ENCODE measurements around the gene CASP8. TPM values are rescaled to one million over a fixed set of nuclear protein-coding genes. Genes with fewer than 3 reads are reported as not detected.
A peak's percentile ranks its signal among the peaks of the same experiment; 100 is the strongest.

Gene CASP8
- total RNA-seq, 1 experiment from 2014 or later = 32.8 TPM

DNA sequence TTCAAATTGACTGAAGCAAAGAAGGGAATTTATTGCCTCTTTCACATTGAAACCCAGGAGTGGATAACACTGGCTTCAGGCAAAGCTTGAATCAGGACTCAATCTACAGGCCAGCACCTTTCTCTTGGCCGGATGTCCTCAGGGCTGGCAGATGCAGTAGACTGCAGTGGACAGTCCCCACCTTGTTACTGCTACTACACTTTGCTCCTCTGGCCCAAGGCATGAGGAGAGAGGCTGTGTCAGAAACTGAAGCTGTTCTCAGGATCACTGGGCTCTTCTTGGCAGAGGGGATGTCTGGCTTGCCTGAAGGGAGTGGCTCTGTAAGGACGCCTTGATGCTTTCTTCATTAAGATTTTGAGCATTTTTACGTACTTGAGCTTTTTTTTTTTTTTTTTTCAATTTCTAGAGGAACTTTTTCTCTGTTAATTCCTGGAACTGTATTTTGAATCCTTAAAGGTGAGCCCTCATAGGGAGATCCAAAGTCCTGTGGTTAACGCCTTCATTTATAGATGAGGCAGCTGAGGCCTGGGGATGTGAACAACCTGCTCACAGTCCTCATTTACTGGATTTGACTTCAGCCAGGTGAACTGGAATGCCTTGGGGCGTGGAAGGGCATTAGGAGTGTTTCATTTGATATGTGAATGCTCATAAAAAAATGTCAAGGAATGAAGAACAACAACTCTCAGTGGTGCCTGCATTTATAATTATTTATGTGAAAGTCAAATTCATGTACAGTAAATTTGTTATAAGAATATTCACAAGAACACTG lies 40.8 kb upstream of the CASP8 start:
- intact Hi-C loops (cut with micrococcal nuclease) = no loop called here
- Mint-ChIP-seq H3K27me3 (ENCODE audit: insufficient read depth, unreplicated experiment) (no peaks in the 10 kb centered on the region), H3K4me3 (ENCODE audit: unreplicated experiment) (no peak overlapping the region), H3K4me1 (ENCODE audit: insufficient read depth, unreplicated experiment) (no peaks in the 10 kb centered on the region), H3K27ac (ENCODE audit: low read depth, unreplicated experiment) (no peak overlapping the region), H3K36me3 (ENCODE audit: insufficient read depth, unreplicated experiment) (peaks cover 5% of the 10 kb centered on the region), H3K9me3 (ENCODE audit: unreplicated experiment) (no peaks in the 10 kb centered on the region)
- ChIA-PET POLR2A (interaction anchor here (0.5 to 2.0 kb wide), 11 partner anchors 9 to 61 kb away, joined by 3 to 10 read pairs (median 4); no protein-coding TSS in a partner anchor), CTCF (interaction anchor here (0.5 to 6.0 kb wide), 3 partner anchors 13 to 313 kb away, joined by 3 to 56 read pairs (median 3); no protein-coding TSS in a partner anchor)
- TF ChIP-seq, protein P1, sequence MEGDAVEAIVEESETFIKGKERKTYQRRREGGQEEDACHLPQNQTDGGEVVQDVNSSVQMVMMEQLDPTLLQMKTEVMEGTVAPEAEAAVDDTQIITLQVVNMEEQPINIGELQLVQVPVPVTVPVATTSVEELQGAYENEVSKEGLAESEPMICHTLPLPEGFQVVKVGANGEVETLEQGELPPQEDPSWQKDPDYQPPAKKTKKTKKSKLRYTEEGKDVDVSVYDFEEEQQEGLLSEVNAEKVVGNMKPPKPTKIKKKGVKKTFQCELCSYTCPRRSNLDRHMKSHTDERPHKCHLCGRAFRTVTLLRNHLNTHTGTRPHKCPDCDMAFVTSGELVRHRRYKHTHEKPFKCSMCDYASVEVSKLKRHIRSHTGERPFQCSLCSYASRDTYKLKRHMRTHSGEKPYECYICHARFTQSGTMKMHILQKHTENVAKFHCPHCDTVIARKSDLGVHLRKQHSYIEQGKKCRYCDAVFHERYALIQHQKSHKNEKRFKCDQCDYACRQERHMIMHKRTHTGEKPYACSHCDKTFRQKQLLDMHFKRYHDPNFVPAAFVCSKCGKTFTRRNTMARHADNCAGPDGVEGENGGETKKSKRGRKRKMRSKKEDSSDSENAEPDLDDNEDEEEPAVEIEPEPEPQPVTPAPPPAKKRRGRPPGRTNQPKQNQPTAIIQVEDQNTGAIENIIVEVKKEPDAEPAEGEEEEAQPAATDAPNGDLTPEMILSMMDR (IDR thresholded peaks at IDR 0.05; ENCODE audit: unreplicated experiment) = no peak
- DNase-seq (ENCODE audit: unreplicated experiment) = no peak
- BruUV-seq (replicated peaks) = no TSS peak

DNA sequence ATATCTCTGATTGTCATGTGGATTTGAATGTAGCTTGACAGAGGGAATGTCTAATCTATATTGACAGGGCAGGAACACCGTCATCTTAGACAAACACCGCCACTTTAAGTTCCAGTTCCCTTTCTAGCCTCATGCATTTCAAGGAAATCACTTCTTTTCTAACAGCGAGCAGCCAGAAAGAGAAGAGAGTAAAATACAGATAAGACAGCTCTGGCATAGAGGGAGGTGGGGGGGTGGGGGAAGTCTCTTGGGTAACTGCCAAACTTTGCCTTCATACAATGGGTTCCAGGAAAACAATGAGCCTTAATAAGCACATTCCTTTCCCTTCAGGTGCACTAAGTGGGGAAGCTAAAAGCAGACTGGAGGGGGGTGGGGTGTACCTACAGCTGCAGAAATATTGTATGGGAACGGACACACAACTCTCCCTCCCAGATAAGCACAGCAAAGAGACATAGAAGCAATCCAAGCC lies 40.2 kb upstream of the CASP8 start:
- intact Hi-C loops (cut with micrococcal nuclease) = no loop called here
- Mint-ChIP-seq H3K27me3 (ENCODE audit: insufficient read depth, unreplicated experiment) (no peaks in the 10 kb centered on the region), H3K36me3 (ENCODE audit: insufficient read depth, unreplicated experiment) (peaks cover 5% of the 10 kb centered on the region), H3K9me3 (ENCODE audit: unreplicated experiment) (no peaks in the 10 kb centered on the region), H3K4me3 (ENCODE audit: unreplicated experiment) (no peak overlapping the region), H3K4me1 (ENCODE audit: insufficient read depth, unreplicated experiment) (no peaks in the 10 kb centered on the region), H3K27ac (ENCODE audit: low read depth, unreplicated experiment) (no peak overlapping the region)
- CTCF ChIA-PET = interaction anchor here (1.1 to 6.0 kb wide), 2 partner anchors 9 to 13 kb away, joined by 3 to 56 read pairs; no protein-coding TSS in a partner anchor
- peak; percentile 61 for DNase-seq (ENCODE audit: unreplicated experiment)
- TF ChIP-seq, protein P1 (IDR thresholded peaks at IDR 0.05; ENCODE audit: unreplicated experiment) = no peak
- POLR2A ChIA-PET = interaction anchor here (0.6 to 2.0 kb wide), 12 partner anchors 9 to 151 kb away, joined by 3 to 10 read pairs (median 4); no protein-coding TSS in a partner anchor
- no TSS peak for BruUV-seq (replicated peaks)

DNA sequence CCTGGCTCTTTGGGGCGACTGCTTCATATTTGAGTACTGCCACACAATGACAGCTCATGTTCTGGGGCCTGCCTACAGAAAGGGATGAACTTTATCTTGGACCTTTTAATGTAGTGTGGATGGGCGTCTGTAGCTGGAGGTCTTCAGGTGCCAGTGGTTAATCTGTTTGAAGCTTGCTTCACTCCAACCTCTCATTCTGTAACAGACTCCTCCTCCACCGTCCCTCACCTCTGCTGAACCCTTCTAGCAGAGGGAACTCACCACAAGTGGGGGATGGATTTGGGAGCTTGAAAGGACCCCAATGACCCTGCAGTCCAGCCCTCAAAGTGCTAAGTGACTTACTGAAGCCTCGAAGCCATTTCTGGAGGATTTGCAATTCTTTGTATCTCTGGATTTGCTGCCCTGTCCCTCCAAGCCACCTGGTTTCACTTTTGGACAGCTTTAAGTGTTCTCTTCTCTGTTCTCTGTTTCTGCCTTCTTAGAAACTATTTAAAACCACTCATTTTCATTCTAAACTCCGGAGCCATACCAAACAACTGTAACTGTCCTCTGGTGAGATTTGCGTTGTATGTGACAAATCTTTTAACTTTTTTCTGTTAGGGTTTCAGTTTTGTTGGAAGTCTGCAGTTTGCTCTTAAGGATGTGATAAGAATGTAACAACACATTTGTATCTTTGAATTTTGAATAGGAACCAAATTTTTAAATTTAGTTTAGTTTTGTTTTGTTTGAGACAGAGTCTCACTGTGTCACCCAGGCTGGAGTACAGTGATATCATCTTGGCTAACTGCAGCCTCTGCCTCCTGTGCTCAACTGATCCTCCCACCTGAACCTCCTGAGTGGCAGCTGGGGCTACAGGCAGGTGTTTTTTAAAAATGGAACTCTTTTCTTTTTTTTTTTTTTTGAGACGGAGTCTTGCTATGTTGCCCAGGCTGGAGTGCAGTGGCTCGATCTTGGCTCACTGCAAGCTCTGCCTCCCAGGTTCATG lies 37.0 kb upstream of the CASP8 start:
- no TSS peak for BruUV-seq (replicated peaks)
- H3K4me1 Mint-ChIP-seq (ENCODE audit: insufficient read depth, unreplicated experiment) = peaks cover 8% of the 10 kb centered on the region
- H3K27me3 Mint-ChIP-seq (ENCODE audit: insufficient read depth, unreplicated experiment) = no peaks in the 10 kb centered on the region
- H3K27ac Mint-ChIP-seq (ENCODE audit: low read depth, unreplicated experiment) = no peak overlapping the region
- TF ChIP-seq, protein P1 (IDR thresholded peaks at IDR 0.05; ENCODE audit: unreplicated experiment) = no peak
- no peak overlapping the region for H3K4me3 Mint-ChIP-seq (ENCODE audit: unreplicated experiment)
- DNase-seq (ENCODE audit: unreplicated experiment) = no peak
- CTCF ChIA-PET = interaction anchor here (0.6 to 6.0 kb wide), 3 partner anchors 10 to 322 kb away, joined by 3 to 56 read pairs (median 3); no protein-coding TSS in a partner anchor
- H3K36me3 Mint-ChIP-seq (ENCODE audit: insufficient read depth, unreplicated experiment) = no peaks in the 10 kb centered on the region
- intact Hi-C loops (cut with micrococcal nuclease) = no loop called here
- H3K9me3 Mint-ChIP-seq (ENCODE audit: unreplicated experiment) = no peaks in the 10 kb centered on the region
- POLR2A ChIA-PET = interaction anchor here (1.5 kb wide), 1 partner anchor 9 kb away, joined by 4 read pairs; no protein-coding TSS in a partner anchor
